GM21447 (cell line): Measurements from ENCODE around the gene PEF1.

Experiments
- ATAC-seq: cut with Tn5 transposase; IDR thresholded peaks from one replicate; pipeline ENCODE4 v1.9.1; 2021; ENCODE audit not compliant: unreplicated experiment

PEF1 gene

GRCh38 chr1:31585736-31586365, 58.8 kb downstream of the PEF1 start:
- no peak for ATAC-seq

- no peak for ATAC-seq
These were observed 59.6 kb downstream of the PEF1 start for GRCh38 chr1:31584869-31585735.

GRCh38 chr1:31583995-31584868, 60.4 kb downstream of the PEF1 start:
- no peak for ATAC-seq

DNA sequence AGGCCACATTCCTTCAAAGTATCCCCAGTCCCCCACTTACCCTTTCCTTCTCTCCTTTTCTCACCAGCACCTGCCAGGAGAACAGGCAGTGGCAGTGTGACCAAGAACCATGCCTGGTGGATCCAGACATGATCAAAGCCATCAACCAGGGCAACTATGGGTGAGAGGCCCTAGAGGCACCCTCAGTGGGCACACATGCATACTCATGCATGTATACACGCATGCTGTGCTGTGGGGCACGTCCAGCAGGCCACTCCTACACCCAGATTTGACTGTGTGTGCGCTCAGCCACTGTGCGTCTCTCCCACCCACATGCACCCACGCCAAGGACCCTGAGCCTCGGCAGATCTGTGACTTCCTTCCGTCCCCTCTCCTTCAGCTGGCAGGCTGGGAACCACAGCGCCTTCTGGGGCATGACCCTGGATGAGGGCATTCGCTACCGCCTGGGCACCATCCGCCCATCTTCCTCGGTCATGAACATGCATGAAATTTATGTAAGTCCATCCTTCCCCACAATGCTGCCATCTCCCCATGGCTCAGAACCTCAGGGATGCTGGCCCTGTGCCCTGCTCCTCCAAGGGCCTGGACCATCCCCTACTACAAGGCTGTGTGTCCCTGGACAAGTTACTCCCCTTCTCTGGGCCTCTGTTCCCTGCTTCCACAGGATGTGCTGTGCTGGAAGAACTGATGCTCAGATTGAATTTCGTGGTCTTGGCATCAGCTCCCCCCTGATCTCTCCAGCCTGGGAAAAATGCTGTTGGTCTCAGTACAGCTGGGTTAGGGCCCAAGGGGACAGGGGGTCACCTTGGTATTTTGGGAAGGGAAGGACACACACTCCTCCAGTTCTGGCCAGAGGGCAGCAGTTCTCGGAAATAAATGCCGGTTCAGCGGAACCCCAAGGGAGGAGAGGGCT, 61.3 kb downstream of the PEF1 start:
- ATAC-seq = no peak

GRCh38 chr1:31581821-31582810, 62.6 kb downstream of the PEF1 start:
- ATAC-seq = no peak

DNA sequence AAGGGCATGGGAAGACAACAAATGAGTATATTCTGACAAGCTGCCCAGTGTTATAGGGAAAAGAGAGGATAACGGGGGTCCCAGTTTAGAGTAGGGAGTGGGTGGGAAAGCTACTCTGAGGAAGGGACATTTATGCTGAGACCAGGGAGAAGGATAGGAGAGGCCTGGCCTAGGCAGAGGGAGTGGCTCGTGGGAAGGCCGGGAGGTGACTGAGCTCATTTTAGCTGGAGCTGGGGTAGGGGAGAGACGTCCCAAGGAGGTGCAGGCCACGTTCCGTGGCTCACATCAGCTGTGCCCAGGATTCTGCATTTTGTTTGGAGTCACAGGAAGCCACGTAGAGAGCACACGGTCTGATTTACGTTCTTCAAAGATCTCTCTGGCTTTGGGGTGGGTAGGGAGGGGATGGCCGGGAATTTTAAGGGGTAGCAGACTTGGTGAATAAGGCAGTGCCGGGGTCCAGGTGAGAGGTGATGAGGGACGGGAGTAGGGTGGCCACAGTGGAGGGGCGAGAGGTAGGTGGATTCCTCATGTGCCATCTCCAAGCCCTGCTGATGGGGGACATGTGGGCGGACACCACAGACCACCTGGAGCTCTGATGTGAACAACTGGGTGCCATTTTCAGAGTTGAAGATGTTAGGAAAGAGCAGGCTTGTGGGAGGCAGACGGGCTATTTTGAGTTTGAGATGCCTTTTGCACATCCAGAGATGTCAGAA, 63.6 kb downstream of the PEF1 start:
- ATAC-seq = no peak

DNA sequence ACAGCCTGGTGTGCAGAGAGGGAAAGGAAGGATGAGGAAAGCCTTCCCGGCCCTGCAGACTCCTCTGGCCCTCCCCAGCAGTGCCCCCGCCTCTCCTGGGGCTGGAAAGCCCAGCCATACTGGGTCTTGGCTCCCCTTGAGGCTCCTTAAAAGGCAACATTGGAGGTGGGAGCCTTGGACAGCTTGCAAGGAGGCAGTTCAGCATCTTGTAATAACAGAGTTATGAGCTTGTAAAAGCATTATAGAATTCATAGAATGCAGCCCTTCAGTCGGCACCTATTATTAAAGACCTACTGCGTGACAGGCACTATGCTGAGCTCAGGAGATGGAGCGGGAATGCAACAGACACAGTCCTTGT, 64.2 kb downstream of the PEF1 start:
- ATAC-seq = no peak
